BLaER1 treated with 17β-estradiol and CSF1 and Interleukin-3, amounts not matched to agents 10 nM and 100 nM (cell line): ENCODE results near the gene ADAMTS12.

ENCODE experiments used
- H3K27ac ChIP-seq, 11 experiments: shearing (Covaris generic); formaldehyde crosslinking; 2 replicates each; pipeline ENCODE4 v1.8.1; 2022
- H3K27me3 ChIP-seq, 11 experiments: shearing (Covaris generic); formaldehyde crosslinking; 2 replicates each; pipeline ENCODE4 v1.8.1; 2022
- H3K36me3 ChIP-seq, 11 experiments: shearing (Covaris generic); formaldehyde crosslinking; 2 replicates each; pipeline ENCODE4 v1.8.1; 2022
- H3K4me1 ChIP-seq, 10 experiments: shearing (Covaris generic); formaldehyde crosslinking; 2 replicates each; pipeline ENCODE4 v1.8.1; 2022
- H3K4me2 ChIP-seq, 11 experiments: shearing (Covaris generic); formaldehyde crosslinking; 2 replicates each; pipeline ENCODE4 v1.8.1; 2022
- H3K4me3 ChIP-seq, 10 experiments: shearing (Covaris generic); formaldehyde crosslinking; 2 replicates each; pipeline ENCODE4 v1.8.1; 2022
- H3K9ac ChIP-seq, 11 experiments: shearing (Covaris generic); formaldehyde crosslinking; 2 replicates each; pipeline ENCODE4 v1.8.1; 2022
- H3K9me3 ChIP-seq, 11 experiments: shearing (Covaris generic); formaldehyde crosslinking; replicated peaks in 1 of 11; 2 replicates each; pipeline ENCODE4 v1.8.1; 2022
- H4K20me1 ChIP-seq, 11 experiments: shearing (Covaris generic); formaldehyde crosslinking; 2 replicates each; pipeline ENCODE4 v1.8.1; 2022
- Cebpa-rat ChIP-seq, 11 experiments: shearing (Covaris generic); IDR thresholded peaks; 2 replicates each; pipeline ENCODE4 v1.8.1; 2022

The ADAMTS12 gene

DNA sequence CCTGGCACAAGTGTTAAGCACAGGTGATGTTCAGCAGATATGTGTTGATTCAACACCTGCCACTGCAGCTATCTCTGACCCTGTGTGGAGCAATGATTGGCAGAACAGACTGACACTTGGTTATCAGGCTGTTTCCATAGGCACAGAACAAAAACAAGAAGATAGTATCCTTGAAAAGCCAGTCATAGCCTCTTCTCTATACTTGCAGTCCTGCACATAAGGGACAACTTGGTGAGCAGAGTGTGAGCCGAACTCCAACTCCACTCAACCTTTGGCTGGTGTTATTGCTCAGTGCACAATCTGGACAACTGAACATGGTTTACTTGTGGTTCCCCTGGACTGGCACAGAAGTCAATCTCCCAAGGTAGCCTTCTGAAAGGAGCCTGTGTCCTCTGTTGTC lies 99.2 kb downstream of the ADAMTS12 start:
- no peak for TF ChIP-seq Cebpa-rat (IDR thresholded peaks at IDR 0.05)
- Histone ChIP-seq H3K4me2 (no peak overlapping the region), H3K27me3 (no peaks in the 10 kb centered on the region), H3K9ac (no peak overlapping the region), H4K20me1 (no peaks in the 10 kb centered on the region), H3K27ac (no peak overlapping the region), H3K36me3 (no peaks in the 10 kb centered on the region), H3K4me3 (no peak overlapping the region), H3K4me1 (peaks cover 0 to 16% (median 0%) of the 10 kb centered on the region in 10 experiments; a peak in 6 of 20 replicates), H3K9me3 (no peaks in the 10 kb centered on the region)

DNA sequence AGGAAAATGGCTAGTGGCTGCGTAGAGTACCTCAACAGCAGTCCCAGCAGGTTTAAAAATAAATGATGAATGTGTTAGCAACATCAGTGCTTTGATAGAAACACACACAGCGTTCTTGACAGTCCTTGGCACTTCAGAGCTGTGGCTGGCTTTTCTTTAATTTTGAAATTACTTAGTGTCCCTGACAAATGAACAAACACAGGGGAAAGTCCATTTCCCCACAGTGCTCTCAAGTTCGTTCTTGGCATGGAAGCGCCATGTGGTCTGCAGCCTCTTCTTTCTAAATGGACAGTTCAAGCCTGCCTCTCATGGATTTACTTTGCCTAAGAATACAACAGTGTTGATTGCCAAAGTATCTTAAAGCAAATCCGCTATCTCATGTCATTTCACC lies 102.2 kb downstream of the ADAMTS12 start:
- H3K36me3 ChIP-seq = no peaks in the 10 kb centered on the region
- H3K27ac ChIP-seq = no peak overlapping the region

DNA sequence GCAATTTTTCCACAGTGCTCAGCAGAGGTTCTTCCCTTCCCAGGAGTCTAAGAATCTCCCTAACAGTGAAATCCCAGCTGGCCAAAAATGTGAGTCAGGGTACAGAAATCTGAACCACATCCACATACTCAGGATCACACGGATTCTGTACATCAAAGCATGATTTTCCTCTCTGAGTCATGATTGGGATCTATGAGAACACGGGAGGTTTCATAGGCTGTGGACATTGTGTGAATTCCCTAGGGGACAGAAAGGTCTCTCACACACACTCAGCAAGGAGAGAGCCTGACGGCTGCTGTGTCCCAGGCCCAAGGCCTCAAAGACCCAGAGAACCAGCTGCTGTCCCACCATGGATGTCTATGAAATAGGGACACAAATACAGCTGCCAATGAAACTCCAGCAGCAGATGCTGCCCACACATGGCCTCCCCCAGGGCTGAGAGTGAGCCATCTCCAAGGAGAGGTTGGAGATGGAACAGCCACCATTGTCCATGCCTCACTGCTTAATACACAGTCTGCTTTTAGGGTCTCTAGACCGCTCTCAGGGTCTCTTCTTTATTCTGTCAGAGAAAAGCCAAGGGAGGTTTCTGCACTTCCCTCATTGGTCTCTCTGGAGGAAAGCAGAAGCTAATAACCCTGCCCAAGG lies 102.7 kb downstream of the ADAMTS12 start:
- Histone ChIP-seq H4K20me1 (no peaks in the 10 kb centered on the region), H3K27ac (no peak overlapping the region), H3K27me3 (no peaks in the 10 kb centered on the region), H3K9me3 (peaks cover 3 to 21% (median 14%) of the 10 kb centered on the region in 11 experiments; a peak in 20 of 22 replicates), H3K36me3 (no peaks in the 10 kb centered on the region), H3K4me3 (no peak overlapping the region), H3K9ac (no peak overlapping the region), H3K4me1 (peaks cover 0 to 2% (median 0%) of the 10 kb centered on the region in 10 experiments; a peak in 5 of 20 replicates), H3K4me2 (no peak overlapping the region)
- no peak for TF ChIP-seq Cebpa-rat (IDR thresholded peaks at IDR 0.05)

More for the DNA sequence above, 102.2 kb downstream of the ADAMTS12 start:
- Histone ChIP-seq H3K9ac (no peak overlapping the region), H4K20me1 (no peaks in the 10 kb centered on the region), H3K9me3 (peaks cover 0 to 16% (median 12%) of the 10 kb centered on the region in 11 experiments; a peak in 19 of 22 replicates), H3K27me3 (no peaks in the 10 kb centered on the region), H3K4me3 (no peak overlapping the region), H3K4me2 (no peak overlapping the region), H3K4me1 (peaks cover 0 to 7% (median 0%) of the 10 kb centered on the region in 10 experiments; a peak in 6 of 20 replicates)
- TF ChIP-seq Cebpa-rat (IDR thresholded peaks at IDR 0.05) = no peak

DNA sequence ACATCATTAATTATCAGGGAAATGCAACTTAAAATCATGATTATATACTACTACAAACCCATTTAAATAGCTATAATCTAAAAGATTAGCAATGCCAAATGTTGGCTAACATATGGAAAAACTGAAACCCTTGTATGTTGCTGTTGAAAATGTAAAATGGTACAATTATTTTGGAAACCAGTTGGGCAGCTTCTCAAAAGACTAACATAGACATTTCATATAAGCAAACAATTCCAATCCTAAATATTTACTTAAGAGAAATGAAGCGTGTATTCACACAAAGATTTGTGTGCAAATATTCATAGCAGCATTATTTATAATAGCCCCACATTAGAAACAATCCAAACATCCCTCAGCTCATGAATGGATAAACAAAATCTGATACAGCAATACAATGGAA lies 106.2 kb downstream of the ADAMTS12 start:
- no peak overlapping the region for H3K27ac ChIP-seq
- TF ChIP-seq Cebpa-rat (IDR thresholded peaks at IDR 0.05) = no peak
- no peak overlapping the region for H3K9ac ChIP-seq
- no peak overlapping the region for H3K4me2 ChIP-seq
- H3K4me3 ChIP-seq = no peak overlapping the region
- H4K20me1 ChIP-seq = no peaks in the 10 kb centered on the region
- no peaks in the 10 kb centered on the region for H3K4me1 ChIP-seq
- H3K27me3 ChIP-seq = no peaks in the 10 kb centered on the region
- no peaks in the 10 kb centered on the region for H3K36me3 ChIP-seq
- peaks cover 4 to 26% (median 15%) of the 10 kb centered on the region in 11 experiments; a peak in 20 of 22 replicates for H3K9me3 ChIP-seq

GRCh38 chr5:33781286-33781685 lies 110.5 kb downstream of the ADAMTS12 start:
- Histone ChIP-seq H4K20me1 (no peaks in the 10 kb centered on the region), H3K27ac (no peak overlapping the region), H3K36me3 (no peaks in the 10 kb centered on the region), H3K9me3 (peaks cover 13 to 32% (median 22%) of the 10 kb centered on the region in 11 experiments; a peak in 21 of 22 replicates), H3K9ac (no peak overlapping the region), H3K4me2 (no peak overlapping the region), H3K4me1 (no peaks in the 10 kb centered on the region), H3K4me3 (no peak overlapping the region), H3K27me3 (no peaks in the 10 kb centered on the region)
- TF ChIP-seq Cebpa-rat (IDR thresholded peaks at IDR 0.05) = no peak

- H3K9me3 ChIP-seq = peaks cover 0 to 9% (median 6%) of the 10 kb centered on the region in 11 experiments; a peak in 13 of 22 replicates
- H3K4me3 ChIP-seq = no peak overlapping the region
- no peaks in the 10 kb centered on the region for H3K27me3 ChIP-seq
- no peak overlapping the region for H3K9ac ChIP-seq
- no peak overlapping the region for H3K27ac ChIP-seq
- no peaks in the 10 kb centered on the region for H3K36me3 ChIP-seq
- no peaks in the 10 kb centered on the region for H3K4me1 ChIP-seq
- H4K20me1 ChIP-seq = no peaks in the 10 kb centered on the region
- H3K4me2 ChIP-seq = no peak overlapping the region
- TF ChIP-seq Cebpa-rat (IDR thresholded peaks at IDR 0.05) = no peak
Observed at GRCh38 chr5:33776151-33776660, 115.6 kb downstream of the ADAMTS12 start.

DNA sequence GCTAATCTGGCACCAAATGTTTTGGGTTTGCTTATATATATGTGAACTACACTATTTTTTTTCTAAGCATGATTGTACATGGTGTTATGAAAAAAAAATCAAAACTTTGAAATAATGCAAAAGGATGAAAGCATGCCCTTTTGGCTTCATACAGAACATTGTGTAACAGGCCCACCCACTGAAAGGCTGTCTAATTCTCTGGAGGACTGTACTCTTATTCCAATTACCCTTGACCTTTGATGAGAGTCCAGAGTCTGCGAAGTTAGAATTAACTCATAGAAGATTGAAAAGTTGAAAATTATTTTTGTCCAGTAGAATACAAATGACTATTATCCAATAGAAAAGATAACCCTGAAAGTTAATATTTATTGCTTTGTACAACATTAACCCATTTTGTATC lies 117.4 kb downstream of the ADAMTS12 start:
- H3K4me3 ChIP-seq = no peak overlapping the region
- H3K27me3 ChIP-seq = no peaks in the 10 kb centered on the region
- TF ChIP-seq Cebpa-rat (IDR thresholded peaks at IDR 0.05) = no peak
- no peak overlapping the region for H3K4me2 ChIP-seq
- H3K9ac ChIP-seq = no peak overlapping the region
- peaks cover 0 to 9% (median 6%) of the 10 kb centered on the region in 11 experiments; a peak in 13 of 22 replicates for H3K9me3 ChIP-seq
- no peaks in the 10 kb centered on the region; a peak in 1 of 20 replicates for H3K4me1 ChIP-seq
- no peak overlapping the region for H3K27ac ChIP-seq
- no peaks in the 10 kb centered on the region for H3K36me3 ChIP-seq
- H4K20me1 ChIP-seq = no peaks in the 10 kb centered on the region

GRCh38 chr5:33772380-33772897 lies 119.4 kb downstream of the ADAMTS12 start:
- H3K27ac ChIP-seq = no peak overlapping the region
- no peaks in the 10 kb centered on the region for H3K36me3 ChIP-seq
- H3K4me1 ChIP-seq = peaks cover 0 to 3% (median 0%) of the 10 kb centered on the region in 10 experiments; a peak in 1 of 20 replicates
- no peak overlapping the region for H3K9ac ChIP-seq
- no peaks in the 10 kb centered on the region; a peak in 2 of 22 replicates for H3K9me3 ChIP-seq
- no peak overlapping the region for H3K4me3 ChIP-seq
- no peaks in the 10 kb centered on the region for H3K27me3 ChIP-seq
- TF ChIP-seq Cebpa-rat (IDR thresholded peaks at IDR 0.05) = no peak
- H3K4me2 ChIP-seq = no peak overlapping the region
- H4K20me1 ChIP-seq = no peaks in the 10 kb centered on the region

- Histone ChIP-seq H4K20me1 (no peaks in the 10 kb centered on the region), H3K27me3 (no peaks in the 10 kb centered on the region), H3K4me2 (no peak overlapping the region), H3K4me3 (no peak overlapping the region), H3K4me1 (peaks cover 0 to 3% (median 0%) of the 10 kb centered on the region in 10 experiments; a peak in 1 of 20 replicates), H3K27ac (no peak overlapping the region), H3K36me3 (no peaks in the 10 kb centered on the region), H3K9me3 (no peaks in the 10 kb centered on the region), H3K9ac (no peak overlapping the region)
- TF ChIP-seq Cebpa-rat (IDR thresholded peaks at IDR 0.05) = no peak
Observed at GRCh38 chr5:33769968-33770367, 121.8 kb downstream of the ADAMTS12 start.
